Loucy (cell line): ENCODE data around the gene GTF2F2.

Experiments
- EZH2phosphoT487 ChIP-seq: fragments of 200-600 bp; IDR thresholded peaks from 2 replicates; pipeline ENCODE4 v1.6.1; 2018; ENCODE audit warnings: antibody characterized with exemption, mild to moderate bottlenecking, moderate library complexity, borderline replicate concordance
- TF ChIP-seq, protein P1 (sequence below): fragments of 200-600 bp; sonication (generic); conservative IDR thresholded peaks from 2 replicates; pipeline ENCODE4 v1.5.1; 2014; ENCODE audit warnings: mild to moderate bottlenecking, antibody characterized with exemption, low read length

DNA sequence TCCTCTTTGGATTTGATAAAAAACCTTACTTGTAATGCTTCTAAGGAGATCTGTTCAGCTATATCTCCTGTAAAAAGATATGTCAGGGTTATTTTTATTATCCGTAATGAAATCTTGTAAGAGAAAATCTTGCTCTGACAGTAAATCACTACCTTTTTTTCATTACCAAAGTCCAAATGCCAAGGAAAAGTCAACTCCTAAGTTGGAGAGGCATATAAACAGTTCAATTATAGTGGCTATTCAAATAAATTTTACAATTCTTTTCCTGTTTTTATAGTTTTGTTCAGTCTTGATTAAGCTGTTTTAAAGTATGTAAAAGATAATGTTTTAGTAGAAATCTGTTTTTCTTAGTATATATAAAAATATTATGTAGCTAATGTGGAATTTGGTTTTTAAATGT lies 71.6 kb downstream of the GTF2F2 start:
- TF ChIP-seq, protein P1, sequence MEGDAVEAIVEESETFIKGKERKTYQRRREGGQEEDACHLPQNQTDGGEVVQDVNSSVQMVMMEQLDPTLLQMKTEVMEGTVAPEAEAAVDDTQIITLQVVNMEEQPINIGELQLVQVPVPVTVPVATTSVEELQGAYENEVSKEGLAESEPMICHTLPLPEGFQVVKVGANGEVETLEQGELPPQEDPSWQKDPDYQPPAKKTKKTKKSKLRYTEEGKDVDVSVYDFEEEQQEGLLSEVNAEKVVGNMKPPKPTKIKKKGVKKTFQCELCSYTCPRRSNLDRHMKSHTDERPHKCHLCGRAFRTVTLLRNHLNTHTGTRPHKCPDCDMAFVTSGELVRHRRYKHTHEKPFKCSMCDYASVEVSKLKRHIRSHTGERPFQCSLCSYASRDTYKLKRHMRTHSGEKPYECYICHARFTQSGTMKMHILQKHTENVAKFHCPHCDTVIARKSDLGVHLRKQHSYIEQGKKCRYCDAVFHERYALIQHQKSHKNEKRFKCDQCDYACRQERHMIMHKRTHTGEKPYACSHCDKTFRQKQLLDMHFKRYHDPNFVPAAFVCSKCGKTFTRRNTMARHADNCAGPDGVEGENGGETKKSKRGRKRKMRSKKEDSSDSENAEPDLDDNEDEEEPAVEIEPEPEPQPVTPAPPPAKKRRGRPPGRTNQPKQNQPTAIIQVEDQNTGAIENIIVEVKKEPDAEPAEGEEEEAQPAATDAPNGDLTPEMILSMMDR = no peak
- TF ChIP-seq EZH2phosphoT487 = no peak
